ENCODE measurements around the gene DYNLT3. TPM values are rescaled to one million over a fixed set of nuclear protein-coding genes. Genes with fewer than 3 reads are reported as not detected.
A peak's percentile ranks its signal among the peaks of the same experiment; 100 is the strongest.

The DYNLT3 gene
- total RNA-seq, 1 experiment from 2014 or later = 19.3 TPM

DNA sequence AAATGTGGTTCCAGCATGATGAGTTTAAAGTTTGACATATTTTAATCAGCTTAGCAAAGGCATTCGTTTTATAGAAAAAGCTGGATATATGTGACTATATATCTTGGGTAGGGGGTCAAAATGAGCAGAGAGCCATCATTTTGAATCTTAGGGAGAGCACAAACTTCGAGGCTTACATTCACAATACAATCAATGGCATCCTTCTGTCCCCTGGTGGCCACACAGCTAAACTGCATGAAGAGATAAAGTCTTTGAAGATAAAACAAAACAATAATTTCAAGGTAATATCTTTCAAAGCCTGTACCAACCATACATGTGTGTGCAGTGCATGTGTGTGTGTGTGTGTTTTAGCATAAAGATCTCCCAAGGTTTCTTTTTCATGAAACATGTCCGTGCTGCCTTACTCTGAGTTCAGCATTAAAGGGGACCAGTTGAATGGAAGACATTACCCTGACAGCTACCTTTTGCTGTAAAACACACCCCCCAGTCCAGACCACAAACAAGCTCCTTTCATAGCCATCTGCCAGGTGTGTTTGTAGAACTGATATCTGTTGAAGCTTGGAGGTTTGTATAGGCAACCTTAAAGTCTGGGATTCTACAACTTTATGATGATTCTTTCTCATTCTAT is 22.0 kb downstream of the DYNLT3 start:
- intact Hi-C loops (cut with micrococcal nuclease) = loop anchor here (1.0 to 5.0 kb wide), 5 partner anchors 80 to 763 kb away; no protein-coding TSS in a partner anchor
- no peaks in the 10 kb centered on the region for H3K4me1 Mint-ChIP-seq (ENCODE audit: insufficient read depth, unreplicated experiment)
- no peak overlapping the region for H3K4me3 Mint-ChIP-seq (ENCODE audit: unreplicated experiment)
- peak; percentile 59 for DNase-seq (ENCODE audit: unreplicated experiment)
- H3K27me3 Mint-ChIP-seq (ENCODE audit: insufficient read depth, unreplicated experiment) = peaks cover 63% of the 10 kb centered on the region
- no TSS peak for BruUV-seq (replicated peaks)
- ChIA-PET POLR2A (interaction anchor here (0.5 to 1.0 kb wide), 2 partner anchors 203 to 253 kb away, joined by 3 to 4 read pairs; no protein-coding TSS in a partner anchor), CTCF (interaction anchor here (0.6 to 5.2 kb wide), 37 partner anchors 8 to 1052 kb away, joined by 3 to 116 read pairs (median 4); partner anchors contain the start of gene LANCL3)
- H3K36me3 Mint-ChIP-seq (ENCODE audit: insufficient read depth, unreplicated experiment) = no peaks in the 10 kb centered on the region
- H3K27ac Mint-ChIP-seq (ENCODE audit: low read depth, unreplicated experiment) = no peak overlapping the region
- TF ChIP-seq, protein P1, sequence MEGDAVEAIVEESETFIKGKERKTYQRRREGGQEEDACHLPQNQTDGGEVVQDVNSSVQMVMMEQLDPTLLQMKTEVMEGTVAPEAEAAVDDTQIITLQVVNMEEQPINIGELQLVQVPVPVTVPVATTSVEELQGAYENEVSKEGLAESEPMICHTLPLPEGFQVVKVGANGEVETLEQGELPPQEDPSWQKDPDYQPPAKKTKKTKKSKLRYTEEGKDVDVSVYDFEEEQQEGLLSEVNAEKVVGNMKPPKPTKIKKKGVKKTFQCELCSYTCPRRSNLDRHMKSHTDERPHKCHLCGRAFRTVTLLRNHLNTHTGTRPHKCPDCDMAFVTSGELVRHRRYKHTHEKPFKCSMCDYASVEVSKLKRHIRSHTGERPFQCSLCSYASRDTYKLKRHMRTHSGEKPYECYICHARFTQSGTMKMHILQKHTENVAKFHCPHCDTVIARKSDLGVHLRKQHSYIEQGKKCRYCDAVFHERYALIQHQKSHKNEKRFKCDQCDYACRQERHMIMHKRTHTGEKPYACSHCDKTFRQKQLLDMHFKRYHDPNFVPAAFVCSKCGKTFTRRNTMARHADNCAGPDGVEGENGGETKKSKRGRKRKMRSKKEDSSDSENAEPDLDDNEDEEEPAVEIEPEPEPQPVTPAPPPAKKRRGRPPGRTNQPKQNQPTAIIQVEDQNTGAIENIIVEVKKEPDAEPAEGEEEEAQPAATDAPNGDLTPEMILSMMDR (IDR thresholded peaks at IDR 0.05; ENCODE audit: unreplicated experiment) = peak; percentile 88
- no peaks in the 10 kb centered on the region for H3K9me3 Mint-ChIP-seq (ENCODE audit: unreplicated experiment)

DNA sequence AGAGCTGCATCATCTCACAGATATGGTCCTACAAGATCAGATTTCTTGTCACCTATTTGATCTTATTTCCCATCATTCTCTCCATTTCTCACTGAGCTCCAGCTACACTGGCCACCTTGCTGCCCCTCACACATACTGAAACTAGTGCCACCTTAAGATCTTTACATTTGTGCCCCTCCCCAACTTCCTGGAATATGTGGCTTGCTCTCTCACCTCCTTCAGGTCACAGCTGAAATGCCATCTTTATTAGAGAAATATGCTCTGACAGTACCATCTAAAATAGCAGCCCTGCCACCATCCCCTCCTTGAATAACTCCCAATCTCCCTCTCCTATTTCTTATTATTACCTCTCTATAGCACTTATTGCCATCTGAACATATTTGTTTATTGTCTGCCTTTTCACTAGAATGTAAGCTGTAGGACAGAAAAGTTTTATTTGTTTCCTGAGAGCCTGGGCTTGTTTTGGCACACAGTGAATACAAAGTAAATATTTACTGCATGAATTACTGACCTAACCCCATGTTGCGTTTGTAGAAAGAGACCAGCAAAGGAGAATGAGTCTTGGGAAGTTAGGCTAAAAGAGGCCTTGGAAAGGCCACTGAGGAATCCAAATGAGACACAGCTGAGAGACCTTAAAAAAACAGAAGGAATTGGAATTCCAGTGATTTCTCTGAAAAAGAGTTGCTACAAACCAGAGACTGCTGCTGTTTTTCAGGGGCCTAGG is 22.7 kb downstream of the DYNLT3 start:
- DNase-seq (ENCODE audit: unreplicated experiment) = no peak
- TF ChIP-seq, protein P1 (IDR thresholded peaks at IDR 0.05; ENCODE audit: unreplicated experiment) = no peak
- peaks cover 58% of the 10 kb centered on the region for H3K27me3 Mint-ChIP-seq (ENCODE audit: insufficient read depth, unreplicated experiment)
- no peaks in the 10 kb centered on the region for H3K4me1 Mint-ChIP-seq (ENCODE audit: insufficient read depth, unreplicated experiment)
- H3K36me3 Mint-ChIP-seq (ENCODE audit: insufficient read depth, unreplicated experiment) = no peaks in the 10 kb centered on the region
- H3K27ac Mint-ChIP-seq (ENCODE audit: low read depth, unreplicated experiment) = no peak overlapping the region
- POLR2A ChIA-PET = interaction anchor here (0.5 to 1.0 kb wide), 2 partner anchors 203 to 252 kb away, joined by 3 to 4 read pairs; no protein-coding TSS in a partner anchor
- BruUV-seq (replicated peaks) = no TSS peak
- intact Hi-C loops (cut with micrococcal nuclease) = loop anchor here (1.0 to 5.0 kb wide), 5 partner anchors 79 to 762 kb away; no protein-coding TSS in a partner anchor
- CTCF ChIA-PET = interaction anchor here (0.6 to 5.2 kb wide), 33 partner anchors 8 to 1051 kb away, joined by 3 to 116 read pairs (median 4); partner anchors contain the start of gene LANCL3
- H3K4me3 Mint-ChIP-seq (ENCODE audit: unreplicated experiment) = no peak overlapping the region
- no peaks in the 10 kb centered on the region for H3K9me3 Mint-ChIP-seq (ENCODE audit: unreplicated experiment)

DNA sequence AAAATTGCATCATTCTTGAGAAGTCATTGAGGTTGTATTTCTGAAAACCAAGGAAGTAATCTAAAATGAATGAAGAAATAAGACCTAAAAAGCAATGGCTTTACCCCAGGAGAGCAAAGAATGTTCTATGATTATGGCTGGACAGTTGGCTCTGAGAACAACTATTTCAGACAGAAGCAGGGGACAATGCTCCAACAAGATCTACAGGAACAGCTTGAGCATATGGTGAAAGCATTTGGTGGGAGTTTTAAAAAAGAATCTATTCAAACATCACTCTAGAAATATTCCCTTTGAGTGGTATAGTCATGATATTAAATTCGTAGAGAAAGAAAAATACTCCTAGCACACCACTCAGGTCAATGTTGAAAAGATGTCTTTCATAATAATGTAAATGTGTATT is 26.7 kb downstream of the DYNLT3 start:
- CTCF ChIA-PET = no interaction called here
- no peak for DNase-seq (ENCODE audit: unreplicated experiment)
- POLR2A ChIA-PET = no interaction called here
- Mint-ChIP-seq H3K4me3 (ENCODE audit: unreplicated experiment) (no peak overlapping the region), H3K27me3 (ENCODE audit: insufficient read depth, unreplicated experiment) (peaks cover 89% of the 10 kb centered on the region), H3K9me3 (ENCODE audit: unreplicated experiment) (no peaks in the 10 kb centered on the region), H3K4me1 (ENCODE audit: insufficient read depth, unreplicated experiment) (no peaks in the 10 kb centered on the region), H3K36me3 (ENCODE audit: insufficient read depth, unreplicated experiment) (no peaks in the 10 kb centered on the region), H3K27ac (ENCODE audit: low read depth, unreplicated experiment) (no peak overlapping the region)
- BruUV-seq (replicated peaks) = no TSS peak
- TF ChIP-seq, protein P1 (IDR thresholded peaks at IDR 0.05; ENCODE audit: unreplicated experiment) = no peak
- intact Hi-C loops (cut with micrococcal nuclease) = no loop called here

DNA sequence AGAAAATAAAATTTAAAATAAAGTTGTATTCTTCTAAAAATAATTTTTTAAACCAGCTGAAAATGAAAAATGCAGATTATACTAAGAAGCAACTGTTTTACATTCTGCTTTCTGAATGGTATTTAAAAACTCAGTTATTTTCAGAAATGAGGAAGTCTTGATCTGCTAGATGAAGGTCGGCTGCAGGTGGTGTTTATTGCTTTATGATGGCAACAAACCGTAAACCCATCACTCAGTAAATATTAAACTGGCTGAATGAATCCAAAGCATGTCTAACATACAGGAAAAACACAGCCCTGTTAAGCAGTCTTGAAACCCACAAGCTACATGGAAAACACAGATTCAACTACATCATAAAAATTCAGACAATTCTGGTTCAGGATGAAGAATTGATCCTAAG is 29.3 kb downstream of the DYNLT3 start:
- Mint-ChIP-seq H3K9me3 (ENCODE audit: unreplicated experiment) (no peaks in the 10 kb centered on the region), H3K27me3 (ENCODE audit: insufficient read depth, unreplicated experiment) (peaks cover 93% of the 10 kb centered on the region), H3K27ac (ENCODE audit: low read depth, unreplicated experiment) (no peak overlapping the region), H3K4me1 (ENCODE audit: insufficient read depth, unreplicated experiment) (no peaks in the 10 kb centered on the region), H3K36me3 (ENCODE audit: insufficient read depth, unreplicated experiment) (no peaks in the 10 kb centered on the region), H3K4me3 (ENCODE audit: unreplicated experiment) (no peak overlapping the region)
- BruUV-seq (replicated peaks) = no TSS peak
- ChIA-PET CTCF (interaction anchor here (1.8 kb wide), 1 partner anchor 73 kb away, joined by 5 read pairs; no protein-coding TSS in a partner anchor), POLR2A (no interaction called here)
- no peak for DNase-seq (ENCODE audit: unreplicated experiment)
- intact Hi-C loops (cut with micrococcal nuclease) = no loop called here
- TF ChIP-seq, protein P1 (IDR thresholded peaks at IDR 0.05; ENCODE audit: unreplicated experiment) = no peak

All from MCF 10A (cell line).